ENCODE measurements around the gene ARSD.

GRCh38 chrX:2883770-2884169 lies 45.4 kb downstream of the ARSD start:
- TF ChIP-seq, protein P1, sequence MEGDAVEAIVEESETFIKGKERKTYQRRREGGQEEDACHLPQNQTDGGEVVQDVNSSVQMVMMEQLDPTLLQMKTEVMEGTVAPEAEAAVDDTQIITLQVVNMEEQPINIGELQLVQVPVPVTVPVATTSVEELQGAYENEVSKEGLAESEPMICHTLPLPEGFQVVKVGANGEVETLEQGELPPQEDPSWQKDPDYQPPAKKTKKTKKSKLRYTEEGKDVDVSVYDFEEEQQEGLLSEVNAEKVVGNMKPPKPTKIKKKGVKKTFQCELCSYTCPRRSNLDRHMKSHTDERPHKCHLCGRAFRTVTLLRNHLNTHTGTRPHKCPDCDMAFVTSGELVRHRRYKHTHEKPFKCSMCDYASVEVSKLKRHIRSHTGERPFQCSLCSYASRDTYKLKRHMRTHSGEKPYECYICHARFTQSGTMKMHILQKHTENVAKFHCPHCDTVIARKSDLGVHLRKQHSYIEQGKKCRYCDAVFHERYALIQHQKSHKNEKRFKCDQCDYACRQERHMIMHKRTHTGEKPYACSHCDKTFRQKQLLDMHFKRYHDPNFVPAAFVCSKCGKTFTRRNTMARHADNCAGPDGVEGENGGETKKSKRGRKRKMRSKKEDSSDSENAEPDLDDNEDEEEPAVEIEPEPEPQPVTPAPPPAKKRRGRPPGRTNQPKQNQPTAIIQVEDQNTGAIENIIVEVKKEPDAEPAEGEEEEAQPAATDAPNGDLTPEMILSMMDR (optimal IDR thresholded peaks at IDR 0.05 in 1 of 3, IDR thresholded peaks at IDR 0.05 in 1 of 3, conservative IDR thresholded peaks at IDR 0.05 in 1 of 3; ENCODE audit: extremely low read depth in 1 of 3, insufficient read depth in 2 of 3, low read length in 3 of 3) = no peak
- TF ChIP-seq EZH2 (IDR thresholded peaks at IDR 0.05; ENCODE audit: low read length) = no peak
